GM21390 (cell line): Measurements from ENCODE around the gene IL1RAPL1.
"Not testable (repeated sequence)": the region's sequence is repeated elsewhere in the genome, so short reads cannot be mapped to it uniquely, and the experiment has no call there.

Experiments
- ATAC-seq: cut with Tn5 transposase; IDR thresholded peaks from one replicate; pipeline ENCODE4 v1.9.1; 2021; ENCODE audit not compliant: unreplicated experiment

IL1RAPL1 gene

GRCh38 chrX:29083823-29084222, 496.6 kb downstream of the IL1RAPL1 start:
- ATAC-seq: no peak

DNA sequence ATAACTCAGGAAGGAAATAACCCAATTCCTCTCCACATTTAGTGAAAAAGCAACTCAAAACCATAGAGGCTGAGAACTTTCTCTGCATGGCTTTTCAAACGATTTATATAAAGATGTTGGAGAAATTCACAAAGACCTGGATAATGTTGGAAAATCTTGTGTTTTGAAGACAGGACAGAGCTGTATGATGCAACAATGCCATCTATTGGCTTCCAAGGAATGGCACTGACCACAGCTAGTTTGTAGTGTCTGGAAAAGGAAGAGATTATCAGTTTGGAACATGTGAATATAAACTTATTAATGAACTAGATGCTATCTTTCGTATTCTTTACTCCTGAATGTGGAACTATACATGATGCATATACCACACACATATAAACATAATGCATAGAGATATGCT, 503.6 kb downstream of the IL1RAPL1 start:
- ATAC-seq: no peak

GRCh38 chrX:29107231-29107630, 520.0 kb downstream of the IL1RAPL1 start:
- ATAC-seq: no peak

- no peak for ATAC-seq
These were observed 522.8 kb downstream of the IL1RAPL1 start for GRCh38 chrX:29110041-29110440.

- ATAC-seq: no peak
These were observed 526.0 kb downstream of the IL1RAPL1 start for GRCh38 chrX:29113221-29113620.

GRCh38 chrX:29122817-29123216, 535.6 kb downstream of the IL1RAPL1 start:
- not testable (repeated sequence) for ATAC-seq

GRCh38 chrX:29130905-29131304, 543.7 kb downstream of the IL1RAPL1 start:
- ATAC-seq: no peak

DNA sequence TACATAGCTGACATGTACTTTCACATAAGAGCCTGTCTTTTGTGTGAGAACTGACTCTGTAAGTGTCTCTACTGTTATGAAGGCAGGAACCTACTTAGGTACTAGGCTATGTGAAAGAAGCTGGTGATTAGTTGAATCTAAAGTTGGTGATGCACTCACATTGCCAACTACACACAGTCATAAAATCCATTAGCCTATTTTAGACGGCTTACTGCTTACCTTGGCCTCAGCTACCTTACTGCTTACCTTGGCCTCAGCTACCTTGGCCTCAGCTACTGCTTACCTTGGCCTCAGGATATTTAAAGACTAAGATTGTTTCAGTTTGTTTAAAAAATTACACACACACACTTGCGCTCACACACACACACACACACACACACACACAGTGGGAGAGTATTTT, 549.7 kb downstream of the IL1RAPL1 start:
- no peak for ATAC-seq

GRCh38 chrX:29138003-29138402, 550.8 kb downstream of the IL1RAPL1 start:
- ATAC-seq: no peak

DNA sequence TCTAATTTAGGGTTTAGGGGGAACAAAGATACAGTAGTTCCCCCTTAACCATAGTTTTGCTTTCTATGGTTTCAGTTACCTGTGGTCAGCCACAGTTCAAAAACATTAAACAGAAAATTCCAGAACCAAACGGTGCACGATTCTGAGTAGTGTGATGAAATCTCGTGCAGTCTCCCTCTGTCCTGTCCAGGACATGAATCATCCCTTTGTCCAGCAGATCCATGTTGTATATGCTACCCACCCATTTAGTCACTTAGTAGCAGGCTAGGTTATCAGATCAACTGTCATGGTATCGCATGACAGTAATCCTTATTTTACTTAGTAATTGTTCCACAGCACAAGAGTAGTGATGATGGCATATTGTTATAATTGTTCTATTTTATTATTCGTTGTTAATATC, 556.1 kb downstream of the IL1RAPL1 start:
- ATAC-seq: no peak

GRCh38 chrX:29143756-29144155, 556.5 kb downstream of the IL1RAPL1 start:
- no peak for ATAC-seq

- no peak for ATAC-seq
These were observed 558.1 kb downstream of the IL1RAPL1 start for GRCh38 chrX:29145316-29145715.

GRCh38 chrX:29148511-29148910, 561.3 kb downstream of the IL1RAPL1 start:
- ATAC-seq: no peak

DNA sequence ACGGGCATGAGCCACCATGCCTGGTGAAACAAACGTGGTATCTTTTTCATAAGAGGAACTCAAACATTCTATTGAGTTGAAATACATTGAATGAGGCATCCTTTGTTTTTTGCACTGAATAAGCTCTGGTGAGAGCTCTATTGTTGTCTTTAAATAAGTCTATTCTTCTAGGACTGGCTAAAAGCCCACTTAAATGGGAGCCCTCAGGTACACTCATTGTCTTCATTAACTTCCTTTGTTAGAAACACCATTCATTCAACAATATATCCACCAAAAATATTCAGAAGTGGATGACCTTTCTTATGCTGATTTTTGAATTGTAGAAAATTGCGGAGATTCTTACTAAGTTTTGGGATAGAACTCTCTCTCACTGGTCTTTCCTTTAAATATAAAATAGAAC, 568.0 kb downstream of the IL1RAPL1 start:
- ATAC-seq: no peak

- no peak for ATAC-seq
These were observed 585.6 kb downstream of the IL1RAPL1 start for GRCh38 chrX:29172880-29173279.

- ATAC-seq: no peak
These were observed 600.0 kb downstream of the IL1RAPL1 start for GRCh38 chrX:29187264-29187663.

- no peak for ATAC-seq
These were observed 609.3 kb downstream of the IL1RAPL1 start for GRCh38 chrX:29196501-29196900.

DNA sequence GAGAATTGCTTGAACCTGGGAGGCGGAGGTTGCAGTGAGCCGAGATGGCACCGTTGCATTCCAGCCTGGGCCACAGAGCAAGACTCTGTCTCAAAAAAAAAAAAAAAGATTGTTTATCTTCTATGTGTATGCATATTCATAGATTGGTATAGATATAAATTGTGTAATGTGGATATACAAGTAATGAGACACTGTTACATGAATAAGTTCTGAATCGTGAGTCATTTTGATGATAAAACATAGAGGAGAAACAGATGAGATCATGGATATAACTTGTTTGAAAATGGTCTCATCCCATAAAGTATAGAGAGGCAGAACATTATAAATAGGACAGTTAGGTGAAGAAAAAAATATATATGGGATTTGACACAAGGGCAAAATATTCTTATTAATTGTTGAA, 628.0 kb downstream of the IL1RAPL1 start:
- ATAC-seq: no peak

DNA sequence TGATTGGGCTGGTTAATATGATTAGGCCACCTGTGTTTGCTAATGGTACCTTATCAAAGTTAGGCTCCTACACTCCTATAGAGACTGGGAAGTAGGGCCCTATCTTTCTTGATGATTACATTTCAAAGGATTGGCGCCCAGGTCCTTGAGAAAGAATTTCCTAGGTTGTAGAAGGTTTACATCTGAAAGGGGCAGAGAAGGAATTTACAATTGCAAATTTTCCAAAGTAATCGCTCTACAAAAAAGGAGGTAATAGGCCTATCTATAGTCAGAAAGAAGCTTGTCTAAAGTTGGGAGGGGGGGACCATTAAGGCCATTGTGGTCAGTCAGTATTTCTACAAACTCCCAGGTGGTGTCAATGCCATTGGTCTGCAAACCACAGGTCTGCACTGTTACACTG, 638.4 kb downstream of the IL1RAPL1 start:
- no peak for ATAC-seq

DNA sequence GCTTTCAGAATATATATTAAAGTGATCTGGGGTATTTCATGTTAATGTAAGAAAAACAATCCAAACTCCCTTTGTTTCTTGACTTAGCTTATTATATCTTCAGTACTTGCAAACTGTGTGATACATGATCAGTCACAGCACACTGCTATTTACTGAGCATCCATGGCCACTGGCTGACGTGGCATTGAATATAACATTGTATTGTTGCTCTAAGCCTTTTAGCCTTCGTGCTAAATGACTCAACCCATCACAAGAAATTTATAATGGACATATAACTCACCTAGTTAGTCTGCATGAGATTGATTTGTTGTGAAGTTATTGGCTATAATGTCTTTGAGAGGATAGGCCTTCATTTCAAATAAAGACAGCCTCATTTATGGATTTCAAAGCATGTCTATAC, 642.6 kb downstream of the IL1RAPL1 start:
- ATAC-seq: no peak

DNA sequence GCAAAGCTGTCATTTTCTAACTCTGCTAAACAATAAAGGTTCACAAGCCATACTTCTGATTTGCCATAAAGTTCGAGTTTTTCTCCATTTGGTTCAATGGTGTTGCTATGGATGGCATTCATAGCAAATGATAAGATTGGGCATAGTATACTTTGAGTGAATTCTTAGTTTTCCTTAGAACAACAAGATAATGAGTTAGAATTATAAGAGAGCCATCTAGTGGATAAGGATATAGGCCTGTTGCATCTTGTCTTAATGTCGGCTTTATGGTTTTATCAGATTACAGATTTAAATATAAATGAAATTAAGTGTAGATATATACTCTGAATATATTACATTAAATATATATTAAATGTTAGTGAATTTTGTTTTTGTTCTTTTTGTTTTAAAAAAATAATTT, 644.6 kb downstream of the IL1RAPL1 start:
- no peak for ATAC-seq

- no peak for ATAC-seq
These were observed 646.4 kb downstream of the IL1RAPL1 start for GRCh38 chrX:29233592-29234183.

- no peak for ATAC-seq
These were observed 650.7 kb downstream of the IL1RAPL1 start for GRCh38 chrX:29237972-29238371.

DNA sequence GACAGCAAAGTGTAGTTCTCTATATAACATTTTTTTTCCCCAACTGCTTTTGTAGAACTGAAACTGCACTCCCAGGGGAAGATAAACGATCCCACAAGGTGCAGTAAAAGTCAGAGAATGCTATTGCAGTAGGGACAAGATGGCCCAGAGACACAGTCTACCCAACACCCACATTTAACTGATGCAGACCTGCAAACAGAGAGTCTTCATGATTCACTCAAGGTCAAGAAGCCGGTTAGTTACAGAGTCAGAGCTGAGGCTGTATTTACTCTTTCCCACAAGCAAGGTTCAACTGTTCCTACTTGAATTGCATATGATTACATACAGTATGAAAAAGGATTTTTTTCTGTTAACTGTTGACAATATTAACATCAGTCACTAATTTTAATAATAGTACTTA, 654.6 kb downstream of the IL1RAPL1 start:
- no peak for ATAC-seq
